Measurements from ENCODE around the gene TRIM59. TPM values are rescaled to one million over a fixed set of nuclear protein-coding genes. Genes with fewer than 3 reads are reported as not detected.

TRIM59 gene
- polyA plus RNA-seq, 2 donors, result 2.5 to 3.5 TPM

DNA sequence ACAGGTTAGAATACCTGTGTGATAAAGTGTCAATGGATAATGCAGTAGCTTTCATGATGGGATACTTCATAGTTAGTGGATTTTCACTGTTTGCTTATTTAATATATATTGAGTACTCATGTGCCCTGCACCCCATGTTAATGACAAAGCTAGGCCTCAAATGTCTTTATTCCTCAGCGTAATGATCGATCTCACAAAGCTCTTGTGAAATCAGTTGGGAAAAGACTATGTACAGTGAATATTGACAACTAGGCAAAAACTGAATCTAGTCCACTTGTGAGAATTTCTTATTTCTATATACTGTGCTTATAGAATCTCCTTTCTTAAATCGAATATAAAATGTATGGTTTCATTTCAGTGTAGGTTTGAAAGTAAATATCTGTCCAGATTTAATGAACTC is 32.3 kb downstream of the TRIM59 start:
- no peak overlapping the region for H3K27ac ChIP-seq (ENCODE audit: low read depth in 2 of 2, low read length in 1 of 2)
- H3K4me1 ChIP-seq (ENCODE audit: control insufficient read depth in 2 of 2, insufficient read depth in 2 of 2, low read length in 1 of 2), result no peaks in the 10 kb centered on the region
- H3K27me3 ChIP-seq (ENCODE audit: control insufficient read depth in 1 of 2, insufficient read depth in 2 of 2, low read length in 2 of 2), result no peaks in the 10 kb centered on the region
- no peaks in the 10 kb centered on the region for H3K9me3 ChIP-seq (ENCODE audit: control insufficient read depth in 2 of 2, insufficient read depth in 1 of 2, low read depth in 1 of 2, low read length in 1 of 2)
- no peak overlapping the region for H3K4me3 ChIP-seq (ENCODE audit: low read depth in 1 of 2, low read length in 2 of 2)
- 62 to 79% methylated on average over 3 of the region's 3 CpGs for WGBS, 2 donors
- peaks cover 0 to 6% of the 10 kb centered on the region in 2 donors for H3K36me3 ChIP-seq (ENCODE audit: control insufficient read depth in 2 of 2, insufficient read depth in 2 of 2, low read length in 1 of 2)

DNA sequence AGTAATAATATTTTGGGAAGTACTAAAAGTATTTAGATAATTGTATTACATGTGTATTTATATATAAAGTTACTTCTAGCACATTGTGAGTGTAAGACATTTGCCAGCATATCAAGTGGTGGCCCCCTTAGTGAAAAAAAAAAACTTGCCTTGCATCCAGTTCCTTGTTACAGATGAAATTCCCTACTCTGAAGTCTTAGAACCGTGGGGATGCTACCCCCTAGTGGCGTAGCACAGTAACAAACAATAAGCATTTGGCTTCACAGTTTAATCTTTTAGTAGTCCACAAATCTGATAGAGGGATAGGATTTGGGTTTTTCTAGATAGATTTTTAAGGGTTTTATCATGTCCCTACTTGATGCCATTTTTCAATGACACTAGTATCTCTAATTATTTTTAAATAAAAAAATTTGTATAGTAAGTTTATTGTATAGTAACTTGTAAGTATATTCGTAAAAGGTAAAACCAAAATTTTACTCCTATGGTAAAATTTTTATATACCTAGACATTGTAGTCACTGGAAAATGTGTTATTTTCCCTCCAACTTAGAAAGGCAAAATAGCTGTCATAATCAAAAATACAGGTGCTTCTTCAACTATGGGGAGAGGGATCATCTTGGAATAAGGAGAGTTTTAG is 35.9 kb downstream of the TRIM59 start:
- Histone ChIP-seq H3K36me3 (ENCODE audit: control insufficient read depth in 2 of 2, insufficient read depth in 2 of 2, low read length in 1 of 2) (peaks cover 0 to 6% of the 10 kb centered on the region in 2 donors), H3K4me3 (ENCODE audit: low read depth in 1 of 2, low read length in 2 of 2) (no peak overlapping the region)
- WGBS, 2 donors, result 37 to 39% methylated on average over 3 of the region's 3 CpGs

DNA sequence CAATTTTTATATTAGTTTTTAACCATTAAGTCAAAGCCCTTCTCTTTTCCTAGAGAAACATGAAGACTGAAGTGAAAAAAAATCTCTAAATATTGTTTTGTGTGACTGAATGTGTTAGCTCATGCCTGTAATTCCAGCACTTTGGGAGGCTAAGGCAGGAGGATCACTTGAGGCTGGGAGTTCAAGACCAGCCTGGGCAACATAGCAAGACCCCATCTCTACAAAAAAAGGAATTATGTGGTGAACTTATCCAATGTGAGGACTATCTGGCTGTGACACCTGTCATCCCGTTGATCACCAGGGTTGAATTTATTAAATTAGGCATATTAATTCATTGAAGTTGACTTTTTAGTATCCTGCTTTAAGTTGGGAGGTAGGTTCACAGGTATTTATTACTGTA is 37.1 kb downstream of the TRIM59 start:
- 39 to 94% methylated on average over 1 of the region's 1 CpG for WGBS, 2 donors
- Histone ChIP-seq H3K27ac (ENCODE audit: low read depth in 2 of 2, low read length in 1 of 2) (no peak overlapping the region), H3K4me3 (ENCODE audit: low read depth in 1 of 2, low read length in 2 of 2) (no peak overlapping the region), H3K27me3 (ENCODE audit: control insufficient read depth in 1 of 2, insufficient read depth in 2 of 2, low read length in 2 of 2) (no peaks in the 10 kb centered on the region), H3K9me3 (ENCODE audit: control insufficient read depth in 2 of 2, insufficient read depth in 1 of 2, low read depth in 1 of 2, low read length in 1 of 2) (no peaks in the 10 kb centered on the region), H3K36me3 (ENCODE audit: control insufficient read depth in 2 of 2, insufficient read depth in 2 of 2, low read length in 1 of 2) (peaks cover 0 to 6% of the 10 kb centered on the region in 2 donors), H3K4me1 (ENCODE audit: control insufficient read depth in 2 of 2, insufficient read depth in 2 of 2, low read length in 1 of 2) (no peaks in the 10 kb centered on the region)

More for the DNA sequence above, 35.9 kb downstream of the TRIM59 start:
- H3K27ac ChIP-seq (ENCODE audit: low read depth in 2 of 2, low read length in 1 of 2), result no peak overlapping the region
- H3K9me3 ChIP-seq (ENCODE audit: control insufficient read depth in 2 of 2, insufficient read depth in 1 of 2, low read depth in 1 of 2, low read length in 1 of 2), result no peaks in the 10 kb centered on the region
- no peaks in the 10 kb centered on the region for H3K4me1 ChIP-seq (ENCODE audit: control insufficient read depth in 2 of 2, insufficient read depth in 2 of 2, low read length in 1 of 2)
- H3K27me3 ChIP-seq (ENCODE audit: control insufficient read depth in 1 of 2, insufficient read depth in 2 of 2, low read length in 2 of 2), result no peaks in the 10 kb centered on the region

DNA sequence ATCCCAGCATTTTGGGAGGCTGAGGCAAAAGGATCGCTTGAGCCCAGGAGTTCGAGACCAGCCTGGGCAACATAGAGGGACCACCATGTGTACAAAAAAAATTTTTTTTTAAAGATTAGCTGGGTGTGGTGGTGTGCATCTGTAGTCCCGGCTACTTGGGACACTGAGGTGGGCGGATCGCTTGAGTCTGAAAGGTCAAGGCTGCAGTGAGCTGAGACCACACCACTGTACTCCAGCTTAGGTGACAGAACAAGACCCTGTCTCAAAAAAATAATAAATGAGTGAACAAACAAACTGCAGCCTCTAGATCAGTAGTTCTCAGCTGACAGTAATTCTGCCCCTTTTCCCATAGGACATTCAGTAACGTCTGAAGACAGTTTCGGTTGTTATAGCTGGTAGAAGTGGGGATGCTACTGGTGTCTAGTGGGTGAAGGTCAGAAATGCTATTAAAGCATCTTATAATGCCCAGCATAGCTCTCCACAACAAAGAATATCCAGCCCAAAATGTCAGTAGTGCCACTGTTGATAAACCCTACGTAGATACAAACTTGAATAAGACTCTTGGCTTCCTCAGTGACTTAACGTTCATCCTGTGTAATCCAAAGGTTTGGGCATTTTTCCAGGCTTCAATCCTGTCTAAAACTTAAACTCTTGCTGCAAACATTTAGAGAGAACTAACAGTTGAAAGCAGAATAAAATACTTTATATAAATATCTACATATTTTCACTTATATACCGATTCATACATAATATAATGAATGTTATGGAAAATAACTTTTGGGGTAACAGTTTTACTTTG is 39.6 kb downstream of the TRIM59 start:
- Histone ChIP-seq H3K36me3 (ENCODE audit: control insufficient read depth in 2 of 2, insufficient read depth in 2 of 2, low read length in 1 of 2) (peaks cover 0 to 1% of the 10 kb centered on the region in 2 donors), H3K4me3 (ENCODE audit: low read depth in 1 of 2, low read length in 2 of 2) (no peak overlapping the region), H3K27me3 (ENCODE audit: control insufficient read depth in 1 of 2, insufficient read depth in 2 of 2, low read length in 2 of 2) (no peaks in the 10 kb centered on the region), H3K27ac (ENCODE audit: low read depth in 2 of 2, low read length in 1 of 2) (no peak overlapping the region), H3K4me1 (ENCODE audit: control insufficient read depth in 2 of 2, insufficient read depth in 2 of 2, low read length in 1 of 2) (no peaks in the 10 kb centered on the region), H3K9me3 (ENCODE audit: control insufficient read depth in 2 of 2, insufficient read depth in 1 of 2, low read depth in 1 of 2, low read length in 1 of 2) (no peaks in the 10 kb centered on the region)
- WGBS, 2 donors, result 79 to 82% methylated on average over 10 of the region's 10 CpGs

DNA sequence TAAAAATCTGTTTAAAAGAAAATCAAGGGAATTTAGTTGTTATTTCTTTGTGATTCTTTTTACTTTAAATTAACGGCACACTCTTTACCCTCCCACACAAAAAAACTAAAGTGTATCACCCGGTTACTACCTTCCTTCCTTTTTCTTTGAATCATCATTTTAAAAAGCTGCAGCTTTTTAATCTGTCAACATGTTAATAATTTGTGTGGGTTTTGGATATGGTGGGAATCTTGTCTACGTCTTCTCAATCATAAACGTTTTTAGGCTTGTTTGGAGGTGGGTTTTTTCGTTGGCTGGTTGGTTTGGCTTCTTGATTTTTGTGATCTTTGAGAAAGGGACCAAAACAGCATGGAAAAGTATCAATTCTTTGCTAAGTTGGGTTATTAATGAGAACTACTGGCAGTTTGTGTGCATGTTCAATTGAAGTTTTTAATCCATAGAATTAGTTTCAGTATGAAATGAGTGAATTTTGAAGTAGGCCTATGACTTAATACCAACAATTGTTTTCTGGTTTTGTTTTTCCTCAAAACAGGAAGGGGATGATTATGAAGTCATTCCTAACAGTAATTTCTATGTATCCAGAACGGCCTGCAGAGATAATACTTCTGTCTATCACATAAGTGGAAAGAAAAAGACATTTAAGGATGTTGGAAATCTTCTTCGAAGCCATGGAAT is 45.7 kb downstream of the TRIM59 start:
- H3K27ac ChIP-seq (ENCODE audit: low read depth in 2 of 2, low read length in 1 of 2), result no peak overlapping the region

DNA sequence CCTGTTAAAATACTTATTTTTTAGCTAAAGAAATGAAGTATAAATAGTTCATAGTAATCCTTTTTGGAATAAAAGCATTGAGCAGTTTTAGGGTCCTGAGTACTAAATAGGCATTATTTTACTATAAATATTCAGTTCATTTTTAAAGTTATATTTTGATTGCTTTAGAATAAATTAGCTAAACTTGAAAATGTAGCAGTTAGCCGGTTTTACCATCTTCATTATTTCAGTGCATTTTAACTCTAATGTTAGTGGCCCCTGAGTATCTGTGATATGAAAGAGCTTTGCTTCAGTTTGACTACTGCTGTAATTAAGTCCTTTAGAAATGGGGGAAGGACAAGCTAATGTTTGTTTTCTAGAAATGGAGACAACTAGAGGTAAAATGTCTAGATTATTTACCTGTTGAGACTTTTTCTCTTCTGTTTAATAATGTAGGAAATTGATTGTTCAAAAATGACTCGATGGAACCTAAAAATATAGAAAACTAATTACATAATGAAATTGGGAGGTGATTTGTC is 46.5 kb downstream of the TRIM59 start:
- Histone ChIP-seq H3K27me3 (ENCODE audit: control insufficient read depth in 1 of 2, insufficient read depth in 2 of 2, low read length in 2 of 2) (no peaks in the 10 kb centered on the region), H3K27ac (ENCODE audit: low read depth in 2 of 2, low read length in 1 of 2) (no peak overlapping the region), H3K4me1 (ENCODE audit: control insufficient read depth in 2 of 2, insufficient read depth in 2 of 2, low read length in 1 of 2) (no peaks in the 10 kb centered on the region), H3K36me3 (ENCODE audit: control insufficient read depth in 2 of 2, insufficient read depth in 2 of 2, low read length in 1 of 2) (no peaks in the 10 kb centered on the region), H3K4me3 (ENCODE audit: low read depth in 1 of 2, low read length in 2 of 2) (peak overlapping the region in 1 of 2 donors; percentile 88), H3K9me3 (ENCODE audit: control insufficient read depth in 2 of 2, insufficient read depth in 1 of 2, low read depth in 1 of 2, low read length in 1 of 2) (no peaks in the 10 kb centered on the region)
- WGBS, 2 donors, result 40 to 43% methylated on average over 2 of the region's 2 CpGs

More for the DNA sequence above, 45.7 kb downstream of the TRIM59 start:
- Histone ChIP-seq H3K4me1 (ENCODE audit: control insufficient read depth in 2 of 2, insufficient read depth in 2 of 2, low read length in 1 of 2) (no peaks in the 10 kb centered on the region), H3K9me3 (ENCODE audit: control insufficient read depth in 2 of 2, insufficient read depth in 1 of 2, low read depth in 1 of 2, low read length in 1 of 2) (no peaks in the 10 kb centered on the region), H3K4me3 (ENCODE audit: low read depth in 1 of 2, low read length in 2 of 2) (peak overlapping the region in 1 of 2 donors; percentile 47), H3K27me3 (ENCODE audit: control insufficient read depth in 1 of 2, insufficient read depth in 2 of 2, low read length in 2 of 2) (no peaks in the 10 kb centered on the region), H3K36me3 (ENCODE audit: control insufficient read depth in 2 of 2, insufficient read depth in 2 of 2, low read length in 1 of 2) (no peaks in the 10 kb centered on the region)
- 47 to 50% methylated on average over 7 of the region's 7 CpGs for WGBS, 2 donors

DNA sequence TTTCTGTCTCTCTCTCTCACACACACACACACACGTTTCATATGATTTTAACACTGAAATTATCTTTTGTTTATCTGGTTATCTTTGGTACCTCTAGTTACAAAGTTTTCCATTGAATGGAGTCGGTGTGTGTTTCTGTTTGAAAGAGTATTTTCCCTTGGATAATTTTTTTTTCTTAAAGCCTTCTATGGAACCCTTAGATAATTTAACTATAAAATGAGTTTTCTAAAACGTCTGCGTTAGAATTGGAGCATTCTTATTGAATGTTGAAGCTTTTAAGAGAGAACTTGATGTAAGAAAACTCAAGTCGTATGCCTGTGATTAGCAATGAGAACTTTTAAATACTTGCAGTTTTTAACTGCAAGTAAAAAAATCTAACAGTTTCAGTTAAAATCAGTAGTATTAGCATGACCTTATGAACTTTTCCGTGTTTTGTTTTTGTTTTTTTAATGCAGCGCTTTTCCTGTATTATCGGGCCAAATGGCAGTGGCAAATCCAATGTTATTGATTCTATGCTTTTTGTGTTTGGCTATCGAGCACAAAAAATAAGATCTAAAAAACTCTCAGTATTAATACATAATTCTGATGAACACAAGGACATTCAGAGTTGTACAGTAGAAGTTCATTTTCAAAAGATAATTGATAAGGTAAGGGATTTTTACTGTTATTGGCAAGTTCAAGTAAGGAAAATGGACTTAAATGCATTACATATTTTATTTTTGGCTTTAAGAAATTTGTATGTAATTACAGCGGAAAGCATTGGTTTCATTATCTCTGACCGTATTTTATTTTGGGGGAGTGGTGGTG is 47.2 kb downstream of the TRIM59 start:
- 24 to 30% methylated on average over 11 of the region's 11 CpGs for WGBS, 2 donors
- H3K27ac ChIP-seq (ENCODE audit: low read depth in 2 of 2, low read length in 1 of 2), result no peak overlapping the region
- H3K27me3 ChIP-seq (ENCODE audit: control insufficient read depth in 1 of 2, insufficient read depth in 2 of 2, low read length in 2 of 2), result no peaks in the 10 kb centered on the region
- no peaks in the 10 kb centered on the region for H3K36me3 ChIP-seq (ENCODE audit: control insufficient read depth in 2 of 2, insufficient read depth in 2 of 2, low read length in 1 of 2)
- H3K4me1 ChIP-seq (ENCODE audit: control insufficient read depth in 2 of 2, insufficient read depth in 2 of 2, low read length in 1 of 2), result no peaks in the 10 kb centered on the region
- H3K4me3 ChIP-seq (ENCODE audit: low read depth in 1 of 2, low read length in 2 of 2), result peak overlapping the region in 1 of 2 donors; percentile 88
- H3K9me3 ChIP-seq (ENCODE audit: control insufficient read depth in 2 of 2, insufficient read depth in 1 of 2, low read depth in 1 of 2, low read length in 1 of 2), result no peaks in the 10 kb centered on the region

DNA sequence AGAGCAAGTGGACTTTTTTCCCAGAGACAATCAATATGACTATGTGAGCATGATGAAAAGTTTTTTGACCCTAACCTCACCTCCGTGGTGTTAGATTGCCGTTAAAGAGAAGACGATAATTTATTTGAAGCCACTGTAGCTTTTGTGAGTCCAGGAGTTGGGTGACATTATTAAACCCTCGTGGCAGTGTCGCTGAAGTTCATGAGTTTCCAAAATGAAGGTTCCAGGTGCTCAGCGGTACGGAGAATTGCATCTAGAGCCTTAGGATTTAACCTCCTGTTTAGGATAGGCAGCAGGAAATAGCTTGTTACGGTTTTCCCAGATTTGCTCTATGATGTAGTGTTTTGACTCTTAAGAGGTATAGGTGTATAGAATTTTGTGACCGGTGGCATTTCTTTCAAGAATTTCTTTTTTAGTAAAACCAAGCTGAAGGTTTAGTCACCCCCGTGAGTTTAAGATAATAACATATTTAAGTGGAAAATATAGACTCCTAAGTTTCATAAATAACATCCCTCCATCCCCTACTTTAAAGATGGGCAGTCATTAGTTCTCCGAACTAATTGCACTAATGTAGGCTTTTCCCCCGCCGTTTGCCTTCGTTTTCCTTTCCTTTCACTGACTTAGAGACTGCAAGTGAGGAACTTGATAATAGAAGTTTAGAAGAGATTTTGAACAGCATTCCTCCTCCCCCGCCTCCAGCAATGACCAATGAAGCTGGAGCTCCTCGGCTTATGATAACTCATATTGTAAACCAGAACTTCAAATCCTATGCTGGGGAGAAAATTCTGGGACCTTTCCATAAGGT is 48.1 kb downstream of the TRIM59 start:
- Histone ChIP-seq H3K27ac (ENCODE audit: low read depth in 2 of 2, low read length in 1 of 2) (peak overlapping the region; percentile 21 to 55), H3K9me3 (ENCODE audit: control insufficient read depth in 2 of 2, insufficient read depth in 1 of 2, low read depth in 1 of 2, low read length in 1 of 2) (no peaks in the 10 kb centered on the region), H3K36me3 (ENCODE audit: control insufficient read depth in 2 of 2, insufficient read depth in 2 of 2, low read length in 1 of 2) (no peaks in the 10 kb centered on the region), H3K4me3 (ENCODE audit: low read depth in 1 of 2, low read length in 2 of 2) (peak overlapping the region; percentile 75 to 88), H3K4me1 (ENCODE audit: control insufficient read depth in 2 of 2, insufficient read depth in 2 of 2, low read length in 1 of 2) (no peaks in the 10 kb centered on the region), H3K27me3 (ENCODE audit: control insufficient read depth in 1 of 2, insufficient read depth in 2 of 2, low read length in 2 of 2) (no peaks in the 10 kb centered on the region)
- 7% methylated on average over 16 of the region's 16 CpGs for WGBS, 2 donors

All from esophagus (tissue), 2 donors.